AG20443 (cell line): ENCODE results near the gene IMPA2.
"Not testable (repeated sequence)": the region's sequence is repeated elsewhere in the genome, so short reads cannot be mapped to it uniquely, and the experiment has no call there.

Experiments
- DNase-seq: peaks from one replicate; pipeline ENCODE4 v3.0.0; 2012; ENCODE audit warnings: low spot score, mixed read lengths

Gene IMPA2

GRCh38 chr18:11962597-11962996 lies 18.7 kb upstream of the IMPA2 start:
- no peak for DNase-seq

- DNase-seq, result peak; percentile 70
Observed at GRCh38 chr18:11963991-11964484, 17.3 kb upstream of the IMPA2 start.

- no peak for DNase-seq
Observed at GRCh38 chr18:11969904-11970835, 11.1 kb upstream of the IMPA2 start.

- not testable (repeated sequence) for DNase-seq
Observed at GRCh38 chr18:11970836-11971226, 10.5 kb upstream of the IMPA2 start.

GRCh38 chr18:11972371-11973174 lies 8.7 kb upstream of the IMPA2 start:
- DNase-seq, result no peak

- no peak for DNase-seq
Observed at GRCh38 chr18:11974741-11975325, 6.5 kb upstream of the IMPA2 start.

GRCh38 chr18:11975723-11976122 lies 5.6 kb upstream of the IMPA2 start:
- DNase-seq, result no peak

- DNase-seq, result peak; percentile 41
Observed at GRCh38 chr18:11976315-11977152, 4.8 kb upstream of the IMPA2 start.

GRCh38 chr18:11977153-11977466 lies 4.2 kb upstream of the IMPA2 start:
- no peak for DNase-seq

GRCh38 chr18:11978956-11979355 lies 2.4 kb upstream of the IMPA2 start:
- DNase-seq, result no peak

GRCh38 chr18:11980163-11980493 lies 1.2 kb upstream of the IMPA2 start:
- no peak for DNase-seq

GRCh38 chr18:11980494-11981191 lies 664 bp upstream of the IMPA2 start:
- no peak for DNase-seq

GRCh38 chr18:11981543-11982366 lies 448 bp downstream of the IMPA2 start:
- DNase-seq, result peak; percentile 50

GRCh38 chr18:11982981-11983380 lies 1.7 kb downstream of the IMPA2 start:
- DNase-seq, result no peak

GRCh38 chr18:11983592-11983991 lies 2.3 kb downstream of the IMPA2 start:
- no peak for DNase-seq

- DNase-seq, result no peak
Observed at GRCh38 chr18:11984091-11984490, 2.8 kb downstream of the IMPA2 start.

GRCh38 chr18:11985586-11985985 lies 4.3 kb downstream of the IMPA2 start:
- no peak for DNase-seq

- DNase-seq, result no peak
Observed at GRCh38 chr18:11986061-11986460, 4.8 kb downstream of the IMPA2 start.

- peak; percentile 30 for DNase-seq
Observed at GRCh38 chr18:11987527-11987926, 6.2 kb downstream of the IMPA2 start.

- no peak for DNase-seq
Observed at GRCh38 chr18:11989174-11989573, 7.9 kb downstream of the IMPA2 start.
